Keratinocyte (primary cell): ENCODE data around the gene CHCHD6.

Experiments
- EZH2 ChIP-seq: IDR thresholded peaks from one replicate; pipeline ENCODE4 v1.6.1; 2012; ENCODE audit warnings: inconsistent platforms, mild to moderate bottlenecking, low read length, moderate library complexity
- TF ChIP-seq, protein P1 (sequence below), 3 experiments: IDR thresholded peaks in 1 of 3; conservative IDR thresholded peaks in 1 of 3; optimal IDR thresholded peaks in 1 of 3; 2 replicates in 2 of 3; 3 replicates in 1 of 3; pipeline versions ENCODE3 to v1.5.1; 2011; ENCODE audit warnings: low read length in 3 of 3, mild to moderate bottlenecking in 3 of 3, moderate library complexity in 2 of 3, control low read depth in 1 of 3, inconsistent platforms in 1 of 3; ENCODE audit not compliant: insufficient read depth in 2 of 3; ENCODE audit errors: extremely low read depth in 1 of 3

DNA sequence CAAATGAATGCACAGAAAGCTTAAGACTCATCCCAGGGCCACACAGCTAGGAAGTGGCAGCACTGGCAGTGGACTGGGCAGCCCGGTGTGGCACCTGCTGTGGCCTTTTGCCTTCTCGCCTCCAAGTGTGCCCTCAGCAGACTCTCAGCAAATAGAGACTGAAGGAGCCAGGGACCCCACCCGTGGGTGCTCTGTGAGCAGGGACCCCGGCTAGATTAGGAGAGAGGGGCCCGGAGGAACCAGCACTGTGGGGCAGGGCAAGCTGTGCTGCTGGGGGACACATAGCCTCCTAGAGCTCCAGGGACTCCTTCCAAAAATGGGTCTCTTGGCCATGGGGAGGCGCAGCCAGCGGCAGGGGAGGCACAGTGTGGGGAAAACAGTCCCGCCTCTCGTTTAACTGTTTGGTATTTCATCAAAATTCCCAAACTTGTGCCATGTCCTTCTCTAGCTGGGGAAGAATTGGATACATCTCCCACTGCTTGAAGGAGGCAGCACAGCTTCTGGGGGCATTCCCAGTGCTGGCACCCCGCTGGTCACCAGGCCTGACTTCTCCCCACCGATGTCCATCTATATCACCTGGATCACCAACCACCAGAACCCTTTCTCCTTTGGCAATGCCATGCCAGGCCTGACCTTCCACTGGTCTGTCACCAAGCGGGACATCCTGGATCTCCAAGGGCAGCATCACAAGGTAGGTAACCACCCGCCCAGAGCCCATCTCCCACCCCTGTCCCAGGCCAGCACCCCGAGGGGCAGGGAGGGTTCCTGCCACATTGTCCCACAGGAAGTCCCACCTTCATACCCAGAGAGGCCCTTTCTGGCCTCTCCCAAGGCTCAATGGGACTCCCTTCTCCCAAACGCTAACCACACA is 37.1 kb upstream of the CHCHD6 start:
- TF ChIP-seq, protein P1, sequence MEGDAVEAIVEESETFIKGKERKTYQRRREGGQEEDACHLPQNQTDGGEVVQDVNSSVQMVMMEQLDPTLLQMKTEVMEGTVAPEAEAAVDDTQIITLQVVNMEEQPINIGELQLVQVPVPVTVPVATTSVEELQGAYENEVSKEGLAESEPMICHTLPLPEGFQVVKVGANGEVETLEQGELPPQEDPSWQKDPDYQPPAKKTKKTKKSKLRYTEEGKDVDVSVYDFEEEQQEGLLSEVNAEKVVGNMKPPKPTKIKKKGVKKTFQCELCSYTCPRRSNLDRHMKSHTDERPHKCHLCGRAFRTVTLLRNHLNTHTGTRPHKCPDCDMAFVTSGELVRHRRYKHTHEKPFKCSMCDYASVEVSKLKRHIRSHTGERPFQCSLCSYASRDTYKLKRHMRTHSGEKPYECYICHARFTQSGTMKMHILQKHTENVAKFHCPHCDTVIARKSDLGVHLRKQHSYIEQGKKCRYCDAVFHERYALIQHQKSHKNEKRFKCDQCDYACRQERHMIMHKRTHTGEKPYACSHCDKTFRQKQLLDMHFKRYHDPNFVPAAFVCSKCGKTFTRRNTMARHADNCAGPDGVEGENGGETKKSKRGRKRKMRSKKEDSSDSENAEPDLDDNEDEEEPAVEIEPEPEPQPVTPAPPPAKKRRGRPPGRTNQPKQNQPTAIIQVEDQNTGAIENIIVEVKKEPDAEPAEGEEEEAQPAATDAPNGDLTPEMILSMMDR (optimal IDR thresholded peaks at IDR 0.05 in 1 of 3, IDR thresholded peaks at IDR 0.05 in 1 of 3, conservative IDR thresholded peaks at IDR 0.05 in 1 of 3; ENCODE audit: extremely low read depth in 1 of 3, insufficient read depth in 2 of 3, low read length in 3 of 3): no peak
- TF ChIP-seq EZH2: no peak
